SU-DHL-6 (cell line): Measurements from ENCODE around the gene FBN3.
"Not testable (repeated sequence)": the region's sequence is repeated elsewhere in the genome, so short reads cannot be mapped to it uniquely, and the experiment has no call there.

Source experiments
- H2AFZ ChIP-seq: fragments of 200-600 bp; sonication (generic); 2 replicates; pipeline ENCODE4 v1.6.1; 2014; ENCODE audit warnings: low read depth, mild to moderate bottlenecking, moderate library complexity, mixed read lengths, antibody characterized with exemption, low read length; ENCODE audit not compliant: severe bottlenecking
- H3F3A ChIP-seq: fragments of 200-600 bp; shearing (Covaris generic); 2 replicates; pipeline ENCODE4 v1.6.0; 2016; ENCODE audit warnings: antibody characterized with exemption, mild to moderate bottlenecking; ENCODE audit not compliant: insufficient read depth
- H3K27ac ChIP-seq: fragments of 200-600 bp; sonication (generic); 2 replicates; pipeline ENCODE4 v1.5.1; 2016; ENCODE audit warnings: low read depth, mild to moderate bottlenecking, low read length, moderate library complexity, mixed read lengths
- H3K27me3 ChIP-seq: fragments of 200-600 bp; sonication (generic), shearing (Covaris generic); 2 replicates; pipeline ENCODE4 v1.6.0; 2014; ENCODE audit warnings: mild to moderate bottlenecking, low read length
- H3K36me3 ChIP-seq: fragments of 200-600 bp; sonication (generic); 2 replicates; pipeline ENCODE4 v1.6.1; 2014; ENCODE audit warnings: mild to moderate bottlenecking, low read length, mixed read lengths
- H3K4me2 ChIP-seq: fragments of 300-600, 200-600 bp; shearing (Covaris generic), sonication (generic); 2 replicates; pipeline ENCODE4 v1.6.0; 2014; ENCODE audit warnings: low read length, low read depth, mild to moderate bottlenecking; ENCODE audit not compliant: poor library complexity, severe bottlenecking
- H3K4me3 ChIP-seq: fragments of 200-600 bp; sonication (generic); 2 replicates; pipeline ENCODE4 v1.5.1; 2014; ENCODE audit warnings: antibody characterized with exemption, low read length, mild to moderate bottlenecking, mixed read lengths; ENCODE audit not compliant: insufficient read depth, poor library complexity, severe bottlenecking
- H3K79me2 ChIP-seq: fragments of 200-600 bp; sonication (generic); 2 replicates; pipeline ENCODE4 v1.6.1; 2014; ENCODE audit warnings: mild to moderate bottlenecking, low read length, moderate library complexity; ENCODE audit not compliant: insufficient read depth
- H3K9ac ChIP-seq: fragments of 200-600 bp; sonication (generic); 2 replicates; pipeline ENCODE4 v1.7.0; 2014; ENCODE audit warnings: mild to moderate bottlenecking, low read length
- H3K9me2 ChIP-seq: fragments of 200-600 bp; sonication (generic); replicated peaks from 2 replicates; pipeline ENCODE4 v1.6.1; 2014; ENCODE audit warnings: low read length; ENCODE audit not compliant: insufficient read depth
- H3K9me3 ChIP-seq: fragments of 200-600 bp; sonication (generic); 2 replicates; pipeline ENCODE4 v1.6.1; 2014; ENCODE audit warnings: low read length, mixed read lengths; ENCODE audit not compliant: insufficient read depth
- H4K20me1 ChIP-seq: fragments of 200-600 bp; sonication (generic); 2 replicates; pipeline ENCODE4 v1.6.1; 2014; ENCODE audit warnings: low read depth, mild to moderate bottlenecking, antibody characterized with exemption, low read length, moderate library complexity, mixed read lengths
- EZH2phosphoT487 ChIP-seq: fragments of 200-600 bp; sonication (generic), shearing (Covaris generic); conservative IDR thresholded peaks from 2 replicates; pipeline ENCODE4 v1.6.1; 2018; ENCODE audit warnings: mild to moderate bottlenecking, antibody characterized with exemption, low read length, moderate library complexity, mixed read lengths
- TF ChIP-seq, protein P1 (sequence below): fragments of 200-600 bp; sonication (generic); IDR thresholded peaks from one replicate; pipeline ENCODE4 v1.5.1; 2017; ENCODE audit warnings: antibody characterized with exemption, mild to moderate bottlenecking, low read length, moderate library complexity; ENCODE audit not compliant: insufficient read depth, poor library complexity, severe bottlenecking

Gene FBN3

DNA sequence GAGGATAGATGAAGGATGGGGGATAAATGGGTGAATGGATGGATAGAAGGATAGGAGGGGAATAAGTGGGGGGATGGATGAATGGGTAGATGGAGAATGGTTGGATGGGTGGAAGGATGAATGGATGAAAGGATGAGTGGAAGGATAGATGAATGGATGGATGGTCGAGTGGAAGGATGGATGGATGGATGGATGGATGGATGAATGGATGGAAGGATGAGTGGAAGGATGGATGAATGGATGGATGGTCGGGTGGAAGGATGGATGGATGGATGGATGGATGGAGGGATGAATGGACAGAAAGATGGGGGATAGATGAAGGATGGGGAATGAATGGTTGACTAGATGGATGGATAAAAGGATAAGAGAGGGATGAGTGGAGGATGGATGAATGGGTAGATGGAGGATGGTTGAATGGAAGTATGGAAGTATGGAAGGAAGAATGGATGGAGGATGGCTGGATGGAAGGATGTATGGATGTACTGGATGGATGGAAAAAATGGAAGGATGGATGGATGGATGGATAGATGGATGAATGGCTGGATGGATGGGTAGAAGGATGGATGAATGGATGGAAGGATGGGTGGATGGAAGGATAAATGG, 42.0 kb downstream of the FBN3 start:
- no peak overlapping the region for H2AFZ ChIP-seq
- no peak overlapping the region for H3K4me2 ChIP-seq
- H3F3A ChIP-seq = no peaks in the 10 kb centered on the region
- H3K36me3 ChIP-seq = no peaks in the 10 kb centered on the region
- TF ChIP-seq EZH2phosphoT487 = no peak
- TF ChIP-seq, protein P1, sequence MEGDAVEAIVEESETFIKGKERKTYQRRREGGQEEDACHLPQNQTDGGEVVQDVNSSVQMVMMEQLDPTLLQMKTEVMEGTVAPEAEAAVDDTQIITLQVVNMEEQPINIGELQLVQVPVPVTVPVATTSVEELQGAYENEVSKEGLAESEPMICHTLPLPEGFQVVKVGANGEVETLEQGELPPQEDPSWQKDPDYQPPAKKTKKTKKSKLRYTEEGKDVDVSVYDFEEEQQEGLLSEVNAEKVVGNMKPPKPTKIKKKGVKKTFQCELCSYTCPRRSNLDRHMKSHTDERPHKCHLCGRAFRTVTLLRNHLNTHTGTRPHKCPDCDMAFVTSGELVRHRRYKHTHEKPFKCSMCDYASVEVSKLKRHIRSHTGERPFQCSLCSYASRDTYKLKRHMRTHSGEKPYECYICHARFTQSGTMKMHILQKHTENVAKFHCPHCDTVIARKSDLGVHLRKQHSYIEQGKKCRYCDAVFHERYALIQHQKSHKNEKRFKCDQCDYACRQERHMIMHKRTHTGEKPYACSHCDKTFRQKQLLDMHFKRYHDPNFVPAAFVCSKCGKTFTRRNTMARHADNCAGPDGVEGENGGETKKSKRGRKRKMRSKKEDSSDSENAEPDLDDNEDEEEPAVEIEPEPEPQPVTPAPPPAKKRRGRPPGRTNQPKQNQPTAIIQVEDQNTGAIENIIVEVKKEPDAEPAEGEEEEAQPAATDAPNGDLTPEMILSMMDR = no peak
- no peaks in the 10 kb centered on the region for H3K9me3 ChIP-seq
- no peaks in the 10 kb centered on the region for H3K9me2 ChIP-seq
- no peak overlapping the region for H3K4me3 ChIP-seq
- no peaks in the 10 kb centered on the region for H3K27me3 ChIP-seq
- H3K9ac ChIP-seq = no peak overlapping the region
- no peaks in the 10 kb centered on the region for H4K20me1 ChIP-seq
- H3K79me2 ChIP-seq = no peaks in the 10 kb centered on the region
- H3K27ac ChIP-seq = no peak overlapping the region

DNA sequence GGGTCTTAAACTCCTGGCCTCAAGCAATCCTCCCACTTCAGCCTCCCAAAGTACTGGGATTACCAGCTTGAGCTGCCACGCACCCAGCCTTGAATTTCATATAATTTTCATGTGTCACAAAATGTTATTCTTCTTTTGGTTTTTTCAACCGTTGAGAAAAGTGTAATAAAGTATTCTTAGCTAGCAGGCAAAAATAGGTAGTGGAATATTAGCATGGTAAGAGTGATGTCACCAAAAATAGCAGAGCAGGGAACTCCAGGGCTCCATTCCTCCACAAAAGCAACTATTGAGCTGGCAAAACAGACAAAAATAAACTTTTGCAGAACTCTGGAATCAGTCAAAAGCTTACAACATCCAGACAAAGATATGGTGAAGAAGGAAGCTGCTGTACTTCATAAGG, 43.9 kb downstream of the FBN3 start:
- Histone ChIP-seq H3K9me2 (no peaks in the 10 kb centered on the region), H3F3A (no peaks in the 10 kb centered on the region), H3K4me3 (no peak overlapping the region), H3K79me2 (no peaks in the 10 kb centered on the region), H3K27me3 (no peaks in the 10 kb centered on the region), H2AFZ (no peak overlapping the region), H3K36me3 (no peaks in the 10 kb centered on the region), H3K27ac (no peak overlapping the region), H3K9ac (no peak overlapping the region), H4K20me1 (no peaks in the 10 kb centered on the region), H3K4me2 (no peak overlapping the region), H3K9me3 (no peaks in the 10 kb centered on the region)
- no peak for TF ChIP-seq EZH2phosphoT487
- TF ChIP-seq, protein P1 = no peak

DNA sequence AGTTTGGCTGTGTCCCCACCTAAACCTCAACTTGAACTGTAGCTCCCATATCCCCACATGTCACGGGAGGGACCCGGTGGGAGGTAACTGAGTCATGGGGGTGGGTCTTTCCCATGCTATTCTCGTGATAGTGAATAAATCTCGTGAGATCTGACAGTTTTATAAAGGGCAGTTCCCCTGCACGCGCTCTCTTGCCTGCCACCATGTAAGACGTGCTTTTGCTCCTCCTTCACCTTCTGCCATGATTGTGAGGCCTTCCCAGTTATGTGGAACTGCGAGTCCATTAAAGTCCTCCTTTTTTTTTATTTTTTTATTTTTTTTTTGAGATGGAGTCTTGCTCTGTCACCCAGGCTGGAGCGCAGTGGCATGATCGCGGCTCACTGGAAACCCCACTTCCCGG, 47.5 kb downstream of the FBN3 start:
- H3K27ac ChIP-seq, H3K79me2 ChIP-seq, H2AFZ ChIP-seq, H3K27me3 ChIP-seq, H3K9me2 ChIP-seq, H3F3A ChIP-seq, H3K4me2 ChIP-seq, H4K20me1 ChIP-seq, H3K9me3 ChIP-seq, H3K36me3 ChIP-seq, H3K9ac ChIP-seq, H3K4me3 ChIP-seq: not testable (repeated sequence)

DNA sequence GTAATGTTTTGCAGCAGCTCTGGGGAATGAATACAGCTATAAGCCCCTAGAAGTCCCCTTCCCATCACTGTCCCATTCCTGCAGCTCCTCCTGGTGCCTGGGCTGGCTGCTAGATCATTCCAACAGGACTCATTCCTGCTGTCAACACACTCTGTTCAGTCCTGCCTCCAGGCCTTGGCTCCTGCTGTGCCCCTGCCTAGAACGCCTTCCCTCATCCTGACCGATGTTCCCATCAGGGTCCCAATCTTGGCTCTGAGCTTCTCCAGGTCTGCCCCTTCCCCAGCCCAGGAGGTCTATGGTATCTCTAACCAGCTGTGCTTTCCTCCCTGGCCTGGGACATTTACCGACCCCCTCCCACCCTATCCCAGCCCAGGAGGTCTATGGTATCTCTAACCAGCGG, 48.1 kb downstream of the FBN3 start:
- no peaks in the 10 kb centered on the region for H4K20me1 ChIP-seq
- H3K27ac ChIP-seq = no peak overlapping the region
- H3K9ac ChIP-seq = no peak overlapping the region
- no peak overlapping the region for H2AFZ ChIP-seq
- no peak for TF ChIP-seq EZH2phosphoT487
- TF ChIP-seq, protein P1 = no peak
- no peaks in the 10 kb centered on the region for H3K79me2 ChIP-seq
- H3K4me2 ChIP-seq = no peak overlapping the region
- H3F3A ChIP-seq = no peaks in the 10 kb centered on the region
- no peak overlapping the region for H3K4me3 ChIP-seq
- H3K9me3 ChIP-seq = no peaks in the 10 kb centered on the region
- no peaks in the 10 kb centered on the region for H3K36me3 ChIP-seq
- no peaks in the 10 kb centered on the region for H3K27me3 ChIP-seq
- H3K9me2 ChIP-seq = no peaks in the 10 kb centered on the region
